ENCODE measurements around the gene CMSS1.
A peak's percentile ranks its signal among the peaks of the same experiment; 100 is the strongest.

CMSS1 gene

DNA sequence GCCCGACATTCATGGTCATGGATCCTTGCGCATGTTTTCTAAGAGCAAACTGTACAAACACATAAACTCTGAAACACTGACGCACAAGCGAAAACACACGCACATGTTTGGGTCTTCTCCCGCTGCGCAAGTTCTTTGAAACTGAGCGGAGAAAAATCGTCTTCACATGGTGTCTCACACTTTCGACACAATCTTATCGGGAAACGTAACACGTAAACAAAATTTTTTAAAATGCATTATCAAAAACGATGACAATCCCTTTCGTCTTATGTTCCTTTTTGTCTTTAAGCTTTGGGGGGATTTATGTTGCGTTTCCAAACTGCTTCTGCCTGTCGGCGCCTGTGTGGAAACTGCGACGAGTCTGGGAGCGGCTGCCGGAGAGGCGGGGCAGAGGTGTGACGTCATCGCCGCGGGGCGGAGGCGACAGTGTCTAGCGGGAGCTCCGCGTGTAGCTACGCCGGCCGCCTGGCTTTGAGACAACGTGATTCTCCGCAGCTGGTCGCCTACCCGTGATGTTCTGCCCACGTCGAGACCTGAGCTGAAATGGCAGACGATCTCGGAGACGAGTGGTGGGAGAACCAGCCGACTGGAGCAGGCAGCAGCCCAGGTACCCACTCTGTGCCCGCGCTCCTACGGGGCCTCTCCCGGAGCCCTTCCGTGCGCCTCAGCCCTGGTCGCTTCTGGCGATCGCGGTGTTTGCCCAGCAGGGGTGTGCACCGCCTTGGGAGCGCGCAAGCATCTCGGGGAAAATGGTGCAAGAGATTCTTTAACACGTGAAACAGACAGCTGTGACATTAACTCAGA is at the start of gene CMSS1:
CMSS1 (plus strand) TSS at position 426 of the 804 bp plus-strand sequence.
- DNase-seq, result peak; percentile 83 to 95

DNA sequence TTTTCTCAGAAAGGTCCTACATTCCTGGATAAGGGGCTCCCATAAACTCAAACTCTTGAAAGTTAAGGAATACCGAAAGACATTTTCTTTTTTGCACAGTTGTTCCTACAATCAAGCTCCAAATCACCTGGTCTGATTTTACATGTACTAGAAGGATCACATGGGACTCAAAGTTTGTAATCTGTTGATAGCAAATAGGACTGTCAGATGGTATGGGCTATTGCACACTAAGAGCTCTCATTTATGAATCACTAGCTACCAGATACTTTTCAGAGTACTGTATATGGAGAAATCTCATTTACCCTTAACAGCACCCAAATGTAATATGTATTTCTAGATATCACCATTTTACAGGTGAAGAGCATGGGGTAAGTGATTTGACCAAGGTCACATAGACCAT is 49.5 kb upstream of the CMSS1 start:
- DNase-seq, result no peak

DNA sequence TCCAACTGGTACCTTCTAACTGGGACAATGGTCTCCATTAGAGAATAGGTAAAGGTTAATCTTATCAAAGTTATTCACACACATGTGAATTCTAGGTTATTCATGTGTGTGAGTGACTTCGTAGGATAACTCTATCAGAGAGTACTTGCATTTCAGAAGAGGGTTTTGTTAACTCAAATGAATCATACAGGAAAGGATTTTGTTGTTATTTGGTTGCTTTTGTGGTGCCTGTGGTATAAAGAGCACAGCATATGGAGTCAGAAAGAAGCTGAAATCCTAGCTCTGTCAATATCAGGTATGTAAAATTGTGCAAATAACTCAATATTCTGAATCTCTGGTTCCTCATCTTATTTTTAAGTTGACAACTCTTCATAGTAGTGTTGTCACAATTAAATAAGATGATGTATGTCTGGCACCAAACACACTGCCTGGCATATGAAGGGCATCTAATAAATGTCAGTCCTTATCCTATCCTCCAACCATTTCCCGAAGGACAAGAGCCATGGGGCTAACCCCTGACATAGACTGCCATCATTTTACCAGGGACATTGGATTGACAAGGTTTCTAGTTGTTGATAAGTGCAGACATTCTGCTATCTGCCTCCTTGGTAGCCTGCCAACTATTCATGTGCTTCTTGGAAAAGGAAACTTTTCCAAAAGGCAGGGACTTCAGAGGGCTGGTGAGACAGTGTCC is 48.7 kb upstream of the CMSS1 start:
- no peak for DNase-seq

DNA sequence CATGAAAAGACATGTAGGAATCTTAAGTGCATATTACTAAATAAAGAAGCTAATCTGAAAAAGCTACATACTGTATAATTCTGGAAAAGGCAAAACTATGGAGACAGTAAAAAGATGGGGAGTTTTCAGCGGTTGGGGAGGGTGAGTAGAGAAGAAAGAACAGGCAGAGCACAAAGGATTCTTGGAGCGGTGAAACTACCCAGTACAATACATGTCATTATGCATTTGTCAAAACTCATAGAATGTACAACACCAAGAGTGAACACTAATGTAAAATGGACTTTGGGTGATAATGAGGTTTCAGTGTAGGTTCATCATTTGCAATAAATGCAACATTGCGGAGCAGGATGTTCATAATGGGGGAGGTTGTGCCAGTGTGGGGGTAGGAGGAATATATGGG is 45.5 kb upstream of the CMSS1 start:
- DNase-seq, result no peak

DNA sequence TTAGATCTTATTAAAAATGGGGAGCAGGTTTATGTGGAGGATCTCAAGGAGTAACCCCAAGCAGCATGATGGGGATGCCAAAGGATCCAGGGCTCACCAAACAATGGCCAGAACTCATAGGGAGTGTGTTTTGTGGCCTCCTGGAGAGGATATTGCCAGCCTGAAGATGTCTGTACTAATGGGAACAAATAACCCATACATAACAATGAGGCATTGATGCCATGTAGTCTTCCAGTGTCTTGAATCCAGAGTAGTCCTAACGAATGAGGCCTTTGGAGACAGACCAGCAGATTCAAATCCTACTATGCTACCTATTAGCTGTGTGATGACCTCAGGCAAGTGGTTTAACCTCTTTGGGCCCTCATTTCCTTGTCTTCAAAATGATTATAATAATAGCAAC is 45.0 kb upstream of the CMSS1 start:
- no peak for DNase-seq

DNA sequence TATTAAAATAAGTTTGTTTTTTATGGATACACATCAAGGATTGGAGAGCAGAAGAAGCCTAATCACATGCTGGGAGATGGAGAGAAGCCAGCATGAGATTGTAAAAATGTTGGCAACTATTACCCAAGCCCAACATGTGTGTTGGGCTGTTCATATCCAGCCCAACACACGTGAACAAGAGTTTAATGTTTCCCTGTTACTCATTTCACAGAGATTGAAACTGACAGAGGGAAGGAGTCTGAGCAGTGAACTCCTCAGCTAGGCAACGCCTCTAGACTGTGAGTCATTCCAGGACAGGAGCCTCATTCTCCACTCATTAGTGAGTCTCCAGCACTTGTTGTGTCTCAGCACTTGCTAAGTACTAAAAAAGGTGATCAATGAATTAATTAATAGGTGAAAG is 43.2 kb upstream of the CMSS1 start:
- DNase-seq, result no peak

DNA sequence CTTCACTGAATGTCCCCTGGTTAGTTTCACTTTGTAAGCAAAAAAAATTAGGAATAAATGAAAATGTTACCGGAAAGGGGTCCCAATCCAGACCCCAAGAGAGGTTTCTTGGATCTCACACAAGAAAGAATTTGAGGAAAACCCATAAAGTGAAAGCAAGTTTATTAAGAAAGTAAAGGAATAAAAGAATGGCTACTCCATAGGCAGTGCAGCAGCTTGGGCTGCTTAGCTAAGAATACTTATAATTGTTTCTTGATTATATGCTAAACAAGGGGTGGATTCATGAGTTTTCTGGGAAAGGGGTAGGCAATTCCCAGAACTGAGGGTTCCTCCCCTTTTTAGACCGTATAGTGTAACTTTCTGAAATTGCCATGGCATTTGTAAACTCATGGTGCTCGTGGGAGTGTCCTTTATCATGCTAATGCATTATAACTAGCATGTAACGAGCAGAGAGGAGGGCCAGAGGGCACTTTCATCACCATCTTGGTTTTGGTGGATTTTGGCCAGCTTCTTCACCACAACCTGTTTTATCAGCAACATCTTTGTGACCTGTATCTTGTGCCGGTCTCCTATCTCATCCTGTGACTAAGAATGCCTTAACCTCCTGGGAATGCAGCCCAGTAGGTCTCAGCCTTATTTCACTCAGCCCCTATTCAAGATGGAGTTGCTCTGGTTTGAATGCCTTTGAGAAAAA is 41.0 kb upstream of the CMSS1 start:
- DNase-seq, result no peak

DNA sequence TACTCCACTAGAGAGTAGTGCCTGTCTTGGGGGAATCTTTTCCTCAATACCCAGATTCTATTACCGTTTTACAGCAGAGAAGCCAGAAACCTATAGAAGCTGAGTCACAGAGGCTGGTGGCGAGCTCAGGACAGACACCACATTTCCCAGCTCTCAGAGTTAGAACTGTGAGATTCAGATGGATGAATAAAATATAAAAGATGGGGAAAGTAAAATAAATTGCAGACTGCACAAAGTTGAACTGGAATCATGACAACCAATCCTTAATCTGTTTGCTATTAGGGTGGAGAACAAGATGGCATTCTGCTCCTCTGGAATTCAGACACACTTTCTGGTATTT is 40.5 kb upstream of the CMSS1 start:
- no peak for DNase-seq

DNA sequence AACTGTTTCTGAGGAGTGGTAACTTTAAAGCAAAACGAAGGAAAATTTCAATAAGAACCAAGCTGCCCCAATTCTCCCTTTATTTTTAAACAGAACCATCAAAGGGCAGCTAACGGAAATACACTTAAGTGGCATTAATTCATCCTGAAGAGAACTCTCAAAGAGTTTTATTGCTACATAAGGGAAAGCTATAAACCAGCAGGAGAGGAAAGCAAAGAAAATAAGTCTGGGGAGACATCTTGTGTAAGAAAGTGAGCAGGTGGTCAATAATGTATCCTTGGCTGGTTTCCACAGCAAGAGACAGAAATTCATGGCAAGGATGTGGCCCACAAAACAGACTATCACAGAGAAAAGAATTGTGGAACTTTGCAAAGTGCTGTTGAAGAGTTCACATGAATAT is 40.0 kb upstream of the CMSS1 start:
- no peak for DNase-seq

DNA sequence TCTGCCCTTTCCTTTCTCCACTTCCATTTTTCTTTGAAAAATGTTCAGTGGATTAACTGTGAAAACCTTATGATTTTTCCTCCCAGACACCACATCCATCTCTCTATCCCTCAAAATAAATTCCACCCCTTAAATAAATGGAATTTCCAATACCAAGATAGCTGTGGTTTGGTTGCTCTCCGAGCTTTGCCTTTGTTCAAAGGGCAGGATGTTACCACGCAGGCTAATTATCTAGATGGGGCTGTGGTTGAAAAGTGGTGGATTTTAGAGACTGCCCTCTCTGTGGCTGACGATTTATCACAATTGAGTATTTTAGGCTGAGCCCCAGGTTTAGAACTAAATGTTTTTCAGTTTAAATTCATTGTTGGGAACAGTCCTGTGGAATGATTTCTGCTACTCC is 36.9 kb upstream of the CMSS1 start:
- DNase-seq, result no peak

DNA sequence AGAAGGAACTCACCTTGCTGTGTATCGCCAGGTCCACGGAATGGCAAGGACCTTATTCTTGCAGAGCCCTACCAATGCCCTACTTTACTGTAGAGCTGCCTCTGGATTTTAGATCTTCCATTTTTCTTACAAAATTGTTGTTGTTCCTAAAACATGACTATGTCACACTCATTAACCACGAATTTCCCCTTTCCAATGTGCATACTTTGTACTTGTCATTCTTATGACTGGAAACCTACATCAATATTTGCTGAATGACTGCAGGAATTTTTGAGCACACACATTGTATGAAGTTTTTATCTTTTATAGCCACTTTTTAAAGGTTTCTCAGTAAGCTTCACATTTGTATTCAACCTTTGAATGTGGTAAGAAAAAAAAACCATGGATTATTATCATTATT is 35.9 kb upstream of the CMSS1 start:
- DNase-seq, result no peak

DNA sequence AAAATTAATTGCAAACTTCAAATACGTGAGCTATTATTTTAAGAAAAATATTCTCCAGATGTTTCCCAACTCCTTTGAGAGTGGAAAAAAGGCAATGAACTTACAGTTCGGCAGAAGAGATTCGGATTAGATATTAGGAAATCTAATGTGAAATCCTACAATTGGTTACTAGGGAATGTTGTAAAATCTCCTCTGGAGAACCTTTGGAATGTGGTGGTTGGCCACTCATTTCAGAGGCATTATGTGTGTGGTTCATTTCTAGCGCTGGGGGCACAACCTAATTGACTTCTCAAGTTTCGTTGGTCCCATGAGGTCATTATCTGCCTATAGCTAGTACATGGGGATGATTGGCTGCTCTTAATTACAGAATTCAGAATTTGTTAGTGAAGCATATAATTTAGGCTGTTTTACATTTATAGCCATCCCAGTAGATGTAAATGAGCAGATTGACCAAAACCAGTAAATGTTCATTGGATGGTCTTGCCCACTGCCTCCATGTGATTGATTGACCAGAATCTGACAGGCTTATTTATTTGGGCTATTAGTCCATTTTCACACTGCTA is 34.6 kb upstream of the CMSS1 start:
- DNase-seq, result no peak

DNA sequence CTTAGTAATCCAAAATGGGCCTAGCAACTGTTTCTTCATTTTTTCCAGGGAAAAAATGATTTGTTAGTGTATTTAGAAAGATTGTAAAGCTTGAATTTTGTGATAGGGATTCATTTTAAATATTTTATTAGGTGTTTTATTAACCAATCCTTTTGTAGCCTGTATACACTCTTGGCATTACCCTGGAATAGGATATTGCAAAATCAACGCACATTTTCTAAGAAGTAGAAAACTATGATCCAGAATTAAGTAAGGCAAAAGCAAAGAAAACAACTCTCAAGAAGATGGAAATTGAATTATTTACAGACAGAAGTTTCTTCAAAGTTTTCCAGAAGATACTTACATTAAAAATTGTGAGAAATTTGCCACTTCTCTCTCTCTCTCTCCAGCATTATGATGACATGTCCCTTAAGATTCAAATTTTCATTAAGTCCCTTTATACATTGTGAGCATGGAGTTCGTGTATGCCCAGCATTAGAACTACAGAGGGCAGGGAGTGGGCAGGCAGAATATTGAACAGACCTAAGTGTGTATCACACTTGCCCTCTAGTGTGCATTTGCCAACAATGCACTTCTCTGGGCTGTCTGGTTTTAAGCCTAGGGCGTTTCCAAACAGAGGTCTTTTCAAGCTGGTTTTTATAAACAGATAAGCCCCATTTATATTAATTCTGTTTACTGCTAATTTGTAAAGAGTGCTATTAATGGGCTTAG is 28.5 kb upstream of the CMSS1 start:
- peak in 1 of 2 experiments; percentile 53 for DNase-seq

DNA sequence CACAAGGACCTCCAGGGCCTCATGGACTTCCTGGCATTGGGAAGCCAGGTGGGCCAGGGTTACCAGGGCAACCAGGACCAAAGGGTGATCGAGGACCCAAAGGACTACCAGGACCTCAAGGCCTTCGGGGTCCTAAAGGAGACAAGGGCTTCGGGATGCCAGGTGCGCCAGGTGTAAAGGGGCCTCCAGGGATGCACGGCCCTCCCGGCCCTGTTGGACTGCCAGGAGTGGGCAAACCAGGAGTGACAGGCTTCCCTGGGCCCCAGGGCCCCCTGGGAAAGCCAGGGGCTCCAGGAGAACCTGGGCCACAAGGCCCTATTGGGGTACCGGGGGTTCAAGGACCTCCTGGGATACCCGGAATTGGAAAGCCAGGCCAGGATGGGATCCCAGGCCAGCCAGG is 23.2 kb upstream of the CMSS1 start:
- DNase-seq, result no peak

DNA sequence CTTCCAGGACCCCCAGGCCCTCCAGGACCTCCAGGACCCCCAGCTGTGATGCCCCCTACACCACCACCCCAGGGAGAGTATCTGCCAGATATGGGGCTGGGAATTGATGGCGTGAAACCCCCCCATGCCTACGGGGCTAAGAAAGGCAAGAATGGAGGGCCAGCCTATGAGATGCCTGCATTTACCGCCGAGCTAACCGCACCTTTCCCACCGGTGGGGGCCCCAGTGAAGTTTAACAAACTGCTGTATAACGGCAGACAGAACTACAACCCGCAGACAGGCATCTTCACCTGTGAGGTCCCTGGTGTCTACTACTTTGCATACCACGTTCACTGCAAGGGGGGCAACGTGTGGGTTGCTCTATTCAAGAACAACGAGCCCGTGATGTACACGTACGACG is 22.1 kb upstream of the CMSS1 start:
- DNase-seq, result no peak

DNA sequence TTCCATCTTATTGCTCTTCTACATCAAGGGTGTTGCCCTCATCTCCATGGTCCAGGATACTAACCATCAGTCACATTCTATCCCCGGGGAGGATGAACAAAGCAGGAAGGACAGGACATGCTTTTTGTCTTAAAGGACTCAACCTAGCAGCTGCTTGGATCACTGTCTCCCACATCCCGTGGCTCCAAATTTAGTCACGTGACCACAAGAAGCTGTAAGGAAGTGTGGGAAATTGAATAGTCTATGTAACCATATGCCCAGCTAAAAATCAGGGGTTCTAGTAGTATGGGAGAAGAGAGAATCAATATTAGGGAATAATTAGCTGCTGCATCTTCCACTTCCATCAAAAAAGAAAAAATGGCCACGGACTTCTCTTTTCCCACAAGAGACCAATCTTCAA is 18.2 kb upstream of the CMSS1 start:
- no peak for DNase-seq

DNA sequence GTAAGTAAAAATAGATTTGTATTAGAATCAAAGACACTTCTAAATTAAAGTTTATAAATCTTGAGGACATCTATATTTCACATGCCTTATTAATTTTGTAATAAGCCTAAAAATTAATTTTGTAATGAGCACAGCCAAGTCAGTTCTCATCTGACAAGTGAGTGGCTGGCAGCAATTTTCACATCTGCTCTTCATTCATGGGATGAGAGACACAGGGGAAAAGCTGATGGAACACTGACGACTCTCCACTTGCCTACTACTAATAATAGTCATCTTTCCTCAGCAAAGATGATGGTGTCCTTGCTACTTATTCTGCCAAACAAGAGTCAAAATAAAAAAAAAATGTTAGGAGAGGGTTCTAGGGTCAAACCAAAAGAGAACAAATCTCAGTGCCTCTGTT is 14.4 kb upstream of the CMSS1 start:
- no peak for DNase-seq

DNA sequence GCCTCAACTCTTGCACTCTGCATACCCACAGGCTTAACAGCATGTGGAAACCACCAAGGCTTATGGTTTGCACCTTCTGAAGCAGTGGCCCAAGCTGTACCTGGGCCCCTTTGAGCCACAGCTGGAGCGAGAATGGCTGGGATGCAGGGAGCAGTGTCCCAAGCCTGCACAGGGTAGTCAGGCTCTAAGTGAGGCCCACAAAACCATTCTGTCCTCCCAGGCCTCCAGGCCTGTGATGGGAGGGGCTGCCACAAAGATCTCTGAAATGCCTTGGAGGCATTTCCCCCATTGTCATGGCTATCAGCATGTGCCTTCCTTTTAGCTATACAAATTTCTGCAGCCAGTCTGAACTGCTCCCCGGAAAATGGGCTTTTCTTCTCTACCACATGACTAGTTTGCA is 12.5 kb upstream of the CMSS1 start:
- no peak for DNase-seq

DNA sequence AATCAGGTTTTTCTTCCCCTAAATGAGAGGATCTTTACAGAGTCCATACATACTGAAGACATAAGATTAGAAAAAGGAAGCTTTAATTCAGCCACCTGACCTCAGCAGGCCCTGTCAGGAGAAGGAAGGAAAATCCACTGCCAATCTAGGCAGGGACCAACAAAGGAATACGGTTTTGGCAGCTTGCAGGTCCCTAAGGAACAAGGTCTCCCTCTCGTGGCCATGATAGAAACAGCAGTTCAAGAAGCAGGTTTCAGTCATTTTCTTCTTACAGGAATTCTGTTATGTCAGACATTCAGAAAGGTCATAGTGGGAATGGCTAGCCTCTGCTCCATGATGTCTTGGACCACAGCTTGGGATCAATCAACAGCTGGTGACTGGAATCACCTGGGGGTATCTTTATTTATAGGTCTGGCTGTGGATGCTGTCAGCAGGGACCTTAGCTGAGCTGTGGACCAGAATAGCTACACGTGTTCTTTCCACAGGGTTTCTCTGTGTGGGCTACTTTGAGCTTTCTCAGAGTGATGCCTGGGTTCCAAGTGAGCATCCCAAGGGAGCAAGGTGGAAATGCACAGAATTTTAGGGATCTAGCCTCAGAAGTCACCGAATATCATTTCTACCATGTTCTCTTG is 9.4 kb upstream of the CMSS1 start:
- DNase-seq, result peak; percentile 5 to 71

DNA sequence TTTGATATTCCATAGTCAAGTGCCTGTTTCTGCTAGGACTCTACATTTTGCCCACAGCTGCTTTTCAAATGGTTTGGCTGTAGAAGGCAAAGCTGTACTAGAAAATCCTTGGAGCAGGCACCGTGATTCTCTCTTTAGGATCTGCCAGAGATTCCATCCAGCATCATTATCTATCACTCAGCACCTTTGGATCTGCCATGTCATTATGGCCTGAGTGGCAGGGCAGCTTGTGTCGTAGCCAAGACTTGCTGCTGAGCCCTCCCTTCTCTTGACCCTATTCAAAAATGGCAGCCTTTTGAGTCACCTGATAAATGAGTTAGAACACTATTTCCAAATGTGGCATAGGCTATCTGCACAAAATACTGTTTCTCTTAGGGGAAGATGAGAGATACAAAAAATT is 8.1 kb upstream of the CMSS1 start:
- DNase-seq, result no peak

DNA sequence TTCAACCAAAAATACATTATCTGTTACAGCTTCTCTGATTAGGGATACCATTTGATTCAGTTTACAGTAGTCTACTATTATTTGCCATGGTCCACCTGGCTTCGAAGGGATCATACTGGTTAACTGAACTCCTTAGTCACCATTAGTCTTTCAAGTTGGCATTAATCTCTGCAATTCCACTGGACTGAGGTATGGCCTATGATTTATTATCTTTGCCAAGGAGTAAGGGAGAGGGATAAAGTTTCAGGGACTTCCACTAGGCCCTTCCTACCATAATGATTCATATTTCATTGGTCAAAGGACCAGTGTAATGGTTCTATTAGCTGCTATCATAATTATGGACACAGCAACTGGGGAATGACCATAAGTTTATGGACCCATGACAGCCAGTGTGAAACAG is 7.3 kb upstream of the CMSS1 start:
- no peak for DNase-seq

DNA sequence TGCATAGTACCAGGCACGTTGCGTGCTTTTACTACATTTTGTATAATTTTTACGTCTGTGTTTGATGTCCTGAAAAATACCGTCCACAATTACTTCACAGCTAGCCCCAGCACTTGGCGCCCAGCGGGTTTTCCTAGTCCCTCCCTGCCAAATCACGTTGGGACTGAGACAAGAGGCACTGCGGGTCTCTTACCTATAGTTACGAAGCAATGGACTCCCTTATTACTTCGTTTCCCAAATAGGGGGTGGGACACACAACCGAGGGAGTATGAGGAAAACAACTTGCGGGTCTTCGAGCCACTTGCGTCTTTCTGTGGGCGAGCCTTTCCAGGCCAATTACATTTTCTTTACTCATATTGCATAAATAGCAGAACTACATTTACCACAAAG is 620 bp upstream of the CMSS1 start:
- DNase-seq, result peak in 1 of 2 experiments; percentile 45

DNA sequence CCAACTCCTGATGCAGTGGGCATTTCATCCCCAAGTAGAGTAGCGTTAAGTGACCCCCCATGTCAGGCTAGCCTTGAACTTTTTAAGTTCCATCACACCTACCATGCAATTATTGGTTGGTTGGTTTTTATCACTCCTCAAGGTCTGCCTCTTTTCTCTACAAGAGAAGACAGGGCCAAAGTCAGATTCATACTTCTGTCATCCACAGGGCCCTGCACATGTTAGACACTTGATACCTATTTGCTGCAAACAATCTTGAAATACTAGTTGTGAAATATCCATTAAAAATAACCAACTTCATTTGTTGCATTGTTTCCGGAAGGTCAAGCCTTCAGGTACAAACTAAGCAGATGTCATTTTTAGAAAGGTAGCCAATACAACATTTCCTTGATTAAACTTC is 1.2 kb downstream of the CMSS1 start:
- no peak for DNase-seq

All from SW 1271 (cell line).